Mucosa of descending colon (tissue), 3 donors: ENCODE data around the gene PARP16. TPM values are rescaled to one million over a fixed set of nuclear protein-coding genes. Genes with fewer than 3 reads are reported as not detected.

ENCODE experiments used
- ATAC-seq: fragments of 200-7000 bp; cut with Tn5 transposase; one replicate; pipeline ENCODE4 v1.9.1; 2020; ENCODE audit warnings: mild to moderate bottlenecking, moderate library complexity
- DNase-seq, 3 donors: peaks; one replicate each; pipeline ENCODE4 v3.0.0-alpha.2; 2020
- H3K36me3 ChIP-seq: fragments of 200-600 bp; one replicate; pipeline ENCODE4 v1.8.0; 2021; ENCODE audit warnings: low read depth, mild to moderate bottlenecking
- H3K4me1 ChIP-seq: fragments of 200-600 bp; one replicate; pipeline ENCODE4 v1.8.0; 2021; ENCODE audit warnings: low read depth, mild to moderate bottlenecking
- H3K4me3 ChIP-seq: fragments of 200-600 bp; one replicate; pipeline ENCODE4 v1.8.0; 2021; ENCODE audit warnings: mild to moderate bottlenecking
- H3K9me3 ChIP-seq: fragments of 200-600 bp; one replicate; pipeline ENCODE4 v1.8.0; 2021; ENCODE audit warnings: mild to moderate bottlenecking
- CTCF ChIP-seq: fragments of 200-600 bp; IDR thresholded peaks from one replicate; pipeline ENCODE4 v1.8.0; 2022; ENCODE audit warnings: antibody characterized with exemption, mild to moderate bottlenecking
- intact Hi-C, 2 donors: fragments of 100-400 bp; cut with DNase I in 1 of 2; cut with micrococcal nuclease in 1 of 2; formaldehyde crosslinking; loops; one replicate each; pipeline versions ENCODE4 v1.11.0 to v1.11.1; 2022; cut with DNase I, micrococcal nuclease
- total RNA-seq, 3 donors: library from RNA; stranded (reverse); fragmentation: NEBNext Ultra II Directional in 2 of 3; extraction: Animal tissue kit (Norgen Biotek cat#: 25700) in 2 of 3; gene quantifications; one replicate each; pipeline versions ENCODE4 v1.2.1 to v1.2.4, GENCODE V29; 2021 to 2023
- donor health status: DM: no; HTN: no; CAD: no; lungs with moderate emphysema.
- donor health status: DM: no; HTN: no; CAD: no.
- donor health status: DM: no; HTN: yes; CAD: no.

The PARP16 gene
- total RNA-seq, 3 donors from 2014 or later = 9.6 to 12.4 (median 12.1) TPM

GRCh38 chr15:65328506-65329287, 42.0 kb upstream of the PARP16 start:
- TF ChIP-seq CTCF = no peak
- no peak overlapping the region for H3K4me3 ChIP-seq
- no peaks in the 10 kb centered on the region for H3K36me3 ChIP-seq
- no peaks in the 10 kb centered on the region for H3K9me3 ChIP-seq
- no peak for DNase-seq
- intact Hi-C loops = no loop called here
- no peaks in the 10 kb centered on the region for H3K4me1 ChIP-seq
- no peak for ATAC-seq

DNA sequence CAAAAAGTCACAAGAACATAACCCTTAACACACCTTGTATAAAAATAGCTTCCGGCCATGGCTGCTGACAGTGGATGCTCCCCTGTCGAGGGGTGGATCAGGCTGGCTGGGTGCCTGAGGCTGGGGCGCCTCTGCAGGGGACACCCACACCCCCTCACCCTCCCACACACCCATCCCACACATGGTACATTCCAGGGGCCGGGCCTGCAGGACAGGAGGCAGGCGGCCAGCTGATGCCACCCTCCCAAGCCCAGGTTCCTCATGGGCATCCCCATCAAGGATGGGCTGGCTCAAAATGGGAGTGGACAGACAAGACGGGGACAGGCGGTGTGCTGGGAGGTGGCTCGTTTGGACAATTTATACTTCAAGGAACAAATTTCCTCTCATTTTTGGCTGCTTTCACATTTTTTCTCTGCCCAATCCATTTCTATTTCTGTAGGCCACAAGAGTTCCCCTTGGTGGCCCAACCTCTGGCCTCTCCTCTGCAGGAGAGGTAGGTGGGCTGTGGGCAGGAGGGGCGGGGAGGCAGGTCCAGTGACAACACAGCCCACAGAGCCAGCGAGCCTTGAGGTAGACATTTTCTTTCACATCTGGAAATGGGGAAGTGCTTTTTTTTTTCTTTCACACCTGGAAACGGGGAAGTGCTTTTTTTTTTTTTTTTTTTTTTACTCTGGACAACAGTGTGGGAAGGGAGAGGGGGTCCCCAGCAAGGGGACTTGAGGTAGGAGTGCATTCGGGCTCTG, 41.1 kb upstream of the PARP16 start:
- no peak for TF ChIP-seq CTCF
- Histone ChIP-seq H3K9me3 (no peaks in the 10 kb centered on the region), H3K4me3 (no peak overlapping the region), H3K36me3 (no peaks in the 10 kb centered on the region), H3K4me1 (no peaks in the 10 kb centered on the region)
- no peak for DNase-seq
- intact Hi-C loops = no loop called here
- no peak for ATAC-seq

DNA sequence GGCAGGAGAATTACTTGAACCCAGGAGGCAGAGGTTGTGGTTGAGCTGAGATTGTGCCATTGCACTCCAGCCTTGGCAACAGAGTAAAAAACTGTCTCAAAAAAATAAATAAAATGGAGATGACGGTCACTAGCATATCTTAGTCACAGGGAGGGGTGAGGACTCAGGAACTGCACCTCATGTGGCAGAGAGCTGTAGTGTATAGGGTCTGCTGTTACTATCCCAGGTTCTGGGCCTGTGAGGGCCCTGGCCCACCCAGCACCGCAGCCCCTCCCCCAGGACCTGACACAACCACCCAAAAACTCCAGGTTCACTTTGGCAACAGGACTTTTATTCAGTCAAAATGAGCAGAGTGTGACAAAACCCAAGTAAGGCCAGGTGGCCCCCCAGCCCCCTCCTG, 40.1 kb upstream of the PARP16 start:
- H3K4me3 ChIP-seq = no peak overlapping the region
- TF ChIP-seq CTCF = no peak
- ATAC-seq (no peak), DNase-seq (no peak)
- H3K4me1 ChIP-seq = no peaks in the 10 kb centered on the region
- no peaks in the 10 kb centered on the region for H3K9me3 ChIP-seq
- no peaks in the 10 kb centered on the region for H3K36me3 ChIP-seq
- intact Hi-C loops = no loop called here

GRCh38 chr15:65326117-65326526, 39.4 kb upstream of the PARP16 start:
- no peak for DNase-seq
- ATAC-seq = peak; percentile 60
- Histone ChIP-seq H3K9me3 (no peaks in the 10 kb centered on the region), H3K4me3 (no peak overlapping the region), H3K4me1 (no peaks in the 10 kb centered on the region), H3K36me3 (no peaks in the 10 kb centered on the region)
- intact Hi-C loops = no loop called here
- no peak for TF ChIP-seq CTCF

DNA sequence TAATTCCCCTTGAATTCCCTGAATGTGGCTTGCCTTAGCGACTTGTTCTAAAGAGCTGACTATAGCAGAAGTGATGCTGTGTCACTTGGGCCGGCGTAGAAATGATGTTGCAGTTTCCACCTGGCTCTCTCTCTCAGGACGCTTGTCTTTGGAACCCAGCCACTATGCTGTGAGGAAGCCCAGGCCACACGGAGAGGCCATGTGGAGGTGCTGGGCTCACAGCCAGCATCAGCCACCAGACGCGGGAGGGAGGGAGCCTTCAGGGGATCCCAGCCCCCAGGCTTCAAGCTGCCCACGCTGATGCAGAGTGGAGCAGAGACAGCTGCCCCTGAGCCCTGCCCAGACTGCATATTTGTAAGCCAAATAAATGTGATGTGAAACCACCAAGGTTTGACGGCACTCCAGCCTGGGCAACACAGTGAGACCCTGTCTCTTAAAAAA, 36.4 kb upstream of the PARP16 start:
- Histone ChIP-seq H3K4me3 (no peak overlapping the region), H3K9me3 (no peaks in the 10 kb centered on the region), H3K4me1 (no peaks in the 10 kb centered on the region), H3K36me3 (no peaks in the 10 kb centered on the region)
- intact Hi-C loops = no loop called here
- DNase-seq (no peak), ATAC-seq (no peak)
- no peak for TF ChIP-seq CTCF
